Calu3 (cell line): ENCODE results near the gene ANKRD60. TPM values are rescaled to one million over a fixed set of nuclear protein-coding genes. Genes with fewer than 3 reads are reported as not detected.

Experiments used
- BruUV-seq: library from RNA; stranded (reverse); fragments of 400-500 nt; replicated peaks from 2 replicates; lab custom pipeline; 2021; lab: Mats Ljungman, UMichigan
- CTCF ChIA-PET: fragments of 300-600 bp; sonication (Branson Sonifier 250); formaldehyde crosslinking; loops from one replicate; lab custom pipeline; 2022; ENCODE audit warnings: antibody characterized with exemption; lab: Charles Lee
- DNase-seq: peaks from one replicate; pipeline ENCODE4 v3.0.0; 2022
- H3K27ac Mint-ChIP-seq: one replicate; pipeline ENCODE4 v1.8.0; 2022; ENCODE audit warnings: mixed read lengths; ENCODE audit not compliant: unreplicated experiment
- H3K27me3 Mint-ChIP-seq: one replicate; pipeline ENCODE4 v1.8.0; 2022; ENCODE audit warnings: mixed read lengths; ENCODE audit not compliant: unreplicated experiment
- H3K36me3 Mint-ChIP-seq: one replicate; pipeline ENCODE4 v1.8.0; 2022; ENCODE audit warnings: mild to moderate bottlenecking, moderate library complexity, mixed read lengths; ENCODE audit not compliant: insufficient read depth, unreplicated experiment
- H3K4me1 Mint-ChIP-seq: one replicate; pipeline ENCODE4 v1.8.0; 2022; ENCODE audit warnings: mild to moderate bottlenecking, low read depth, mixed read lengths; ENCODE audit not compliant: unreplicated experiment
- H3K4me3 Mint-ChIP-seq: one replicate; pipeline ENCODE4 v1.8.0; 2022; ENCODE audit warnings: mild to moderate bottlenecking, low read depth, moderate library complexity, mixed read lengths; ENCODE audit not compliant: unreplicated experiment
- H3K9me3 Mint-ChIP-seq: one replicate; pipeline ENCODE4 v1.8.0; 2022; ENCODE audit warnings: low read depth, mixed read lengths; ENCODE audit not compliant: unreplicated experiment
- intact Hi-C: fragments of 100-400 bp; cut with micrococcal nuclease; formaldehyde crosslinking; loops from one replicate; pipeline ENCODE4 v1.10.0; 2022; ENCODE audit not compliant: unreplicated experiment
- total RNA-seq: library from RNA; stranded (reverse); gene quantifications from 2 replicates; pipeline ENCODE4 v1.2.3, GENCODE V29; 2022
- TF ChIP-seq, protein P1 (sequence below): fragments of 200-600 bp; IDR thresholded peaks from one replicate; pipeline ENCODE4 v1.8.0; 2022; ENCODE audit warnings: antibody characterized with exemption; ENCODE audit not compliant: unreplicated experiment

Gene ANKRD60
- total RNA-seq, 1 experiment from 2014 or later = not detected

- intact Hi-C loops = no loop called here
- BruUV-seq = no TSS peak
- Mint-ChIP-seq H3K36me3 (peaks cover 6% of the 10 kb centered on the region), H3K4me3 (no peak overlapping the region), H3K27me3 (no peaks in the 10 kb centered on the region), H3K9me3 (peaks cover 5% of the 10 kb centered on the region), H3K27ac (no peak overlapping the region), H3K4me1 (peaks cover 6% of the 10 kb centered on the region)
- TF ChIP-seq, protein P1, sequence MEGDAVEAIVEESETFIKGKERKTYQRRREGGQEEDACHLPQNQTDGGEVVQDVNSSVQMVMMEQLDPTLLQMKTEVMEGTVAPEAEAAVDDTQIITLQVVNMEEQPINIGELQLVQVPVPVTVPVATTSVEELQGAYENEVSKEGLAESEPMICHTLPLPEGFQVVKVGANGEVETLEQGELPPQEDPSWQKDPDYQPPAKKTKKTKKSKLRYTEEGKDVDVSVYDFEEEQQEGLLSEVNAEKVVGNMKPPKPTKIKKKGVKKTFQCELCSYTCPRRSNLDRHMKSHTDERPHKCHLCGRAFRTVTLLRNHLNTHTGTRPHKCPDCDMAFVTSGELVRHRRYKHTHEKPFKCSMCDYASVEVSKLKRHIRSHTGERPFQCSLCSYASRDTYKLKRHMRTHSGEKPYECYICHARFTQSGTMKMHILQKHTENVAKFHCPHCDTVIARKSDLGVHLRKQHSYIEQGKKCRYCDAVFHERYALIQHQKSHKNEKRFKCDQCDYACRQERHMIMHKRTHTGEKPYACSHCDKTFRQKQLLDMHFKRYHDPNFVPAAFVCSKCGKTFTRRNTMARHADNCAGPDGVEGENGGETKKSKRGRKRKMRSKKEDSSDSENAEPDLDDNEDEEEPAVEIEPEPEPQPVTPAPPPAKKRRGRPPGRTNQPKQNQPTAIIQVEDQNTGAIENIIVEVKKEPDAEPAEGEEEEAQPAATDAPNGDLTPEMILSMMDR = no peak
- DNase-seq = no peak
- CTCF ChIA-PET = no interaction called here
Observed at GRCh38 chr20:58194175-58194791, 34.2 kb downstream of the ANKRD60 start.

DNA sequence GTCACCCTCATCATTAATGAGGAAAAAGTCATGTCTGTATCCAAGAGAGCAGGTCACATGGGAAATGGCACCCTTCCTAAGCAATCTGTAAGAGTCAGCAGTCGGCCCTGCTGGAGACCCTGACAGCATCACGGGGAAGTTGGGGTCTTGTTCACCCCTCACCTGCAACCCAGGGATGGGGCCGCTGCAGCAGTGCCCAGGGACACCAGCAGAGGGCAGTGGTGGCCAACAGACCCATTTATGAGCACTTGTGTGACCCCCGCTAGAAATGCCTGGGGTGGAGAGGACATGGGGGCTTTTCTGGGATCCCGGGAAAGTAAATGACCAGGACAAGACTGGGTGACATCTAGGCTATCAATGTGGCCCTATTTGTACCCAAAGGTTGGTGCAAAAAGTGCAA is 35.9 kb downstream of the ANKRD60 start:
- no peaks in the 10 kb centered on the region for H3K27me3 Mint-ChIP-seq
- no peak overlapping the region for H3K27ac Mint-ChIP-seq
- CTCF ChIA-PET = interaction anchor here (1.5 kb wide), 1 partner anchor 494 kb away, joined by 3 read pairs; no protein-coding TSS in a partner anchor
- peaks cover 17% of the 10 kb centered on the region for H3K4me1 Mint-ChIP-seq
- intact Hi-C loops = no loop called here
- peaks cover 5% of the 10 kb centered on the region for H3K9me3 Mint-ChIP-seq
- H3K4me3 Mint-ChIP-seq = no peak overlapping the region
- TF ChIP-seq, protein P1 = peak; percentile 87
- BruUV-seq = no TSS peak
- DNase-seq = peak; percentile 30
- H3K36me3 Mint-ChIP-seq = peaks cover 6% of the 10 kb centered on the region

GRCh38 chr20:58192065-58192464 is 36.4 kb downstream of the ANKRD60 start:
- Mint-ChIP-seq H3K4me3 (no peak overlapping the region), H3K27me3 (no peaks in the 10 kb centered on the region), H3K36me3 (peaks cover 2% of the 10 kb centered on the region), H3K27ac (no peak overlapping the region), H3K9me3 (peaks cover 5% of the 10 kb centered on the region), H3K4me1 (peaks cover 17% of the 10 kb centered on the region)
- TF ChIP-seq, protein P1 = no peak
- no TSS peak for BruUV-seq
- intact Hi-C loops = no loop called here
- CTCF ChIA-PET = interaction anchor here (1.5 kb wide), 1 partner anchor 494 kb away, joined by 3 read pairs; no protein-coding TSS in a partner anchor
- DNase-seq = no peak

GRCh38 chr20:58188527-58188926 is 39.9 kb downstream of the ANKRD60 start:
- H3K4me1 Mint-ChIP-seq = peaks cover 17% of the 10 kb centered on the region
- DNase-seq = peak; percentile 43
- intact Hi-C loops = loop anchor here (10.0 kb wide), 1 partner anchor 284 kb away; no protein-coding TSS in a partner anchor
- CTCF ChIA-PET = interaction anchor here (0.5 to 1.0 kb wide), 3 partner anchors 550 to 569 kb away, joined by 3 to 5 read pairs (median 5); no protein-coding TSS in a partner anchor
- H3K27me3 Mint-ChIP-seq = no peaks in the 10 kb centered on the region
- TF ChIP-seq, protein P1 = peak; percentile 23
- H3K27ac Mint-ChIP-seq = no peak overlapping the region
- H3K9me3 Mint-ChIP-seq = no peaks in the 10 kb centered on the region
- BruUV-seq = no TSS peak
- H3K4me3 Mint-ChIP-seq = no peak overlapping the region
- no peaks in the 10 kb centered on the region for H3K36me3 Mint-ChIP-seq
